Omental fat pad (tissue), 4 donors: ENCODE measurements around the gene GSTM2. TPM values are rescaled to one million over a fixed set of nuclear protein-coding genes. Genes with fewer than 3 reads are reported as not detected.

Experiments used
- ATAC-seq: fragments of 150-250 bp; one replicate; pipeline ENCODE4 v1.9.1; 2016; ENCODE audit warnings: mild to moderate bottlenecking, moderate library complexity; ENCODE audit not compliant: low FRiP score
- DNase-seq: peaks from one replicate; pipeline ENCODE4 v3.0.0-alpha.2; 2019; ENCODE audit warnings: low spot score
- total RNA-seq, 4 donors: library from RNA; depleted of rRNA; stranded (reverse); fragments of >200 nt; gene quantifications; one replicate each; pipeline ENCODE4 v1.1.0, GENCODE V29; 2016
- TF ChIP-seq, protein P1 (sequence below), 3 donors: fragments of 450-650 bp; IDR thresholded peaks; one replicate each; pipeline ENCODE4 v1.5.1; 2016 to 2017; ENCODE audit warnings: antibody characterized with exemption in 3 of 3, mild to moderate bottlenecking in 3 of 3, moderate library complexity in 2 of 3

Gene GSTM2
- total RNA-seq, 4 donors from 2014 or later, result 35.3 to 74.7 (median 52.2) TPM

DNA sequence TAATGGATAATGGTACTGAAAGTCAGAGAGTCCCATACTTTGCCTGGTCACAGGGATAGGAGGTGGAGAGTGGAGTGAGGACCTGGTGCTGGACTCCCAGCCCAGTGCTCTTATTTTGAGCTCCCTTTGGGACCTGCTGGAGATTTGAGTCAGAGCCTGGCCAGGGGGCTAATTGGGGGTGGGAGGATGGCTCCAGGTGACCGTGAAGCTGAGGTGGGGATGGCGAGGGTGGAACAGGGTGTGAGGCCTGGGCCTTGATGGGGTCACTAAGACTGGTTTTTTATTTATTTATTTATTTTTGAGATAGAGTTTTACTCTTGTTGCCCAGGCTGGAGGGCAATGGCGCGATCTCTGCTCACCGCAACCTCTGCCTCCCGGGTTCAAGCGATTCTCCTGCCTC, 30.4 kb upstream of the GSTM2 start:
- ATAC-seq (no peak), DNase-seq (no peak)
- TF ChIP-seq, protein P1, sequence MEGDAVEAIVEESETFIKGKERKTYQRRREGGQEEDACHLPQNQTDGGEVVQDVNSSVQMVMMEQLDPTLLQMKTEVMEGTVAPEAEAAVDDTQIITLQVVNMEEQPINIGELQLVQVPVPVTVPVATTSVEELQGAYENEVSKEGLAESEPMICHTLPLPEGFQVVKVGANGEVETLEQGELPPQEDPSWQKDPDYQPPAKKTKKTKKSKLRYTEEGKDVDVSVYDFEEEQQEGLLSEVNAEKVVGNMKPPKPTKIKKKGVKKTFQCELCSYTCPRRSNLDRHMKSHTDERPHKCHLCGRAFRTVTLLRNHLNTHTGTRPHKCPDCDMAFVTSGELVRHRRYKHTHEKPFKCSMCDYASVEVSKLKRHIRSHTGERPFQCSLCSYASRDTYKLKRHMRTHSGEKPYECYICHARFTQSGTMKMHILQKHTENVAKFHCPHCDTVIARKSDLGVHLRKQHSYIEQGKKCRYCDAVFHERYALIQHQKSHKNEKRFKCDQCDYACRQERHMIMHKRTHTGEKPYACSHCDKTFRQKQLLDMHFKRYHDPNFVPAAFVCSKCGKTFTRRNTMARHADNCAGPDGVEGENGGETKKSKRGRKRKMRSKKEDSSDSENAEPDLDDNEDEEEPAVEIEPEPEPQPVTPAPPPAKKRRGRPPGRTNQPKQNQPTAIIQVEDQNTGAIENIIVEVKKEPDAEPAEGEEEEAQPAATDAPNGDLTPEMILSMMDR (IDR thresholded peaks at IDR 0.05), result no peak

DNA sequence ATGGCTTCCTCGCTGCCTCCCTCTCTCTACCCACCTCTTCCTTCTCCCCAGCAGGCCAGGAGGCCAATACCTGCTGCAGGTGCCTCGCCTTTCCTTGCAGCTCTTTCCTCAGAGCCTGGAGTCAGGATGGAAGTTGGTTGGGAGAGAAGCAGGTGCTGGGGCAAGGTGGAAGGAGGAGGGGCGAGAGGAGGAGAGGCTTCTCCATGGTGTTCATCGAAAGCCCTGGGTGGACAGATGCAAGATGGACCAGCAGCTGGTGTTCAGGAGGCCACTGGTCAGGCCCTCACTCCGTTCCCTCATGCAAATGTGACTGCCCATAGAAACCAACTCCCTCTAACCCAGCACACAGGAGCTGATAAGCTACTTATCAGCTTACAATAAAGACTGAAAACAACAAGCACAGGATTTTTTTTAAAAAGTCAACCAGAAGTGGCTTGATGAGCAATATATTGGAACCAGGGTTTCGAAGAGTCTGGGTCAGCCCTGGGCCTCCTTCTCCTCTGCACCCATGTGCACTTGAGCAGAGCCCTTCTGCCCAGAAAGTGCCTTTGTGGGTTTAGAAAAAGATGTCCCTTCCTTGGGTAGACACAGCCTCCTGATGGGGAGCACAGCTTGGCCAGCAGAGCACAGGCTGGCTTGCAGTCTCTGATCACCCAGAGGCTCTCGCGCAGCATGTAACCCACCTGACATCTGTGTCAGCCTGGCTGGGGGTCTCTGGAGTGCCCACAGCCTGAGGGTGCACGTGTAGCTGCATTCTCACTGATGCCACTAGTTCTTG, 28.6 kb upstream of the GSTM2 start:
- TF ChIP-seq, protein P1 (IDR thresholded peaks at IDR 0.05), result no peak
- DNase-seq (no peak), ATAC-seq (no peak)

DNA sequence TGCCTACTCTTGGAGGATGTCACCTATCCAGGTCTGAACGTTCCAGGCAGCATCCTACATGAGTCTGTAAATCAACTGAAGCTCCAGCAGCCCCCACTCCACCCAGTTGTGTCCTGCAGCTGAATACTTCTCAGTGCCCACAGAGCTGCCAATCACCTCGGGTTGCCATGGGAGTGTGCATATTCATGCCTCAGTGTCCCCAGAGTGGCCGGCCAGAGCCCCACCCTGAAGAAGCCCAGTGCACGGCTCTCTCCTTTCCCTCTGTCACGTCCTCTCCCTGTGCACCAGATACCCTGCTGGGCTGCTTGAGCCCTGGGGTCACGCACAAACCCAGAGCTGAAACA, 28.0 kb upstream of the GSTM2 start:
- ATAC-seq (no peak), DNase-seq (no peak)
- TF ChIP-seq, protein P1 (IDR thresholded peaks at IDR 0.05), result no peak

- peak; percentile 41 for ATAC-seq
- TF ChIP-seq, protein P1 (IDR thresholded peaks at IDR 0.05), result peak in 2 of 3 donors; percentile 58 to 70
Observed at GRCh38 chr1:109640285-109640865, 27.5 kb upstream of the GSTM2 start.

GRCh38 chr1:109641078-109641740, 26.6 kb upstream of the GSTM2 start:
- ATAC-seq (no peak), DNase-seq (no peak)
- TF ChIP-seq, protein P1 (IDR thresholded peaks at IDR 0.05), result no peak

More at GRCh38 chr1:109640285-109640865, 27.5 kb upstream of the GSTM2 start:
- peak; percentile 100 for DNase-seq

DNA sequence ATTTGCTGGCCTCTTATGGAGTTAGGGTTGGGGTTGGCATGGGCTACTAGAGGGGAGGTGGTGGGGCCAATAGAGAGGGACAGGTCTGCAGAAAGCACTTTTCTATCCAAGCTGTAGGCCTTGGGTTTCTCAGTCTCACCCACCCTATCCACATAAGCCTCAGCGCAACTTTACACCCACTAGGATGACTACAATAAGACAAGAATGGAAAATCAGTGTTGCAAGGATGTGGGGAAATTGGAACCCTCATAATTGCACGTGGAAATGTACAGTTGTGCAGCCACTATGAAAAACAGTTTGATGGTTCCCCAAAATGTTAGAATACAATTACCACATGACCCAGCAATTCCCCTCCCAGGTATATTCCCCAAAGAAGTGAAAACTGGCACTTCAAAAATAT, 26.0 kb upstream of the GSTM2 start:
- TF ChIP-seq, protein P1 (IDR thresholded peaks at IDR 0.05), result no peak
- no peak for ATAC-seq
- DNase-seq, result no peak
